HG03571 (cell line): ENCODE data around the gene AP4M1.

Source experiments
- ATAC-seq: cut with Tn5 transposase; IDR thresholded peaks from one replicate; pipeline ENCODE4 v1.9.1; 2021; ENCODE audit not compliant: unreplicated experiment

AP4M1 gene

GRCh38 chr7:100085515-100085914 is 15.9 kb upstream of the AP4M1 start:
- ATAC-seq, result no peak

- no peak for ATAC-seq
Observed at GRCh38 chr7:100087055-100087750, 14.2 kb upstream of the AP4M1 start.

- ATAC-seq, result no peak
Observed at GRCh38 chr7:100088095-100088620, 13.3 kb upstream of the AP4M1 start.

DNA sequence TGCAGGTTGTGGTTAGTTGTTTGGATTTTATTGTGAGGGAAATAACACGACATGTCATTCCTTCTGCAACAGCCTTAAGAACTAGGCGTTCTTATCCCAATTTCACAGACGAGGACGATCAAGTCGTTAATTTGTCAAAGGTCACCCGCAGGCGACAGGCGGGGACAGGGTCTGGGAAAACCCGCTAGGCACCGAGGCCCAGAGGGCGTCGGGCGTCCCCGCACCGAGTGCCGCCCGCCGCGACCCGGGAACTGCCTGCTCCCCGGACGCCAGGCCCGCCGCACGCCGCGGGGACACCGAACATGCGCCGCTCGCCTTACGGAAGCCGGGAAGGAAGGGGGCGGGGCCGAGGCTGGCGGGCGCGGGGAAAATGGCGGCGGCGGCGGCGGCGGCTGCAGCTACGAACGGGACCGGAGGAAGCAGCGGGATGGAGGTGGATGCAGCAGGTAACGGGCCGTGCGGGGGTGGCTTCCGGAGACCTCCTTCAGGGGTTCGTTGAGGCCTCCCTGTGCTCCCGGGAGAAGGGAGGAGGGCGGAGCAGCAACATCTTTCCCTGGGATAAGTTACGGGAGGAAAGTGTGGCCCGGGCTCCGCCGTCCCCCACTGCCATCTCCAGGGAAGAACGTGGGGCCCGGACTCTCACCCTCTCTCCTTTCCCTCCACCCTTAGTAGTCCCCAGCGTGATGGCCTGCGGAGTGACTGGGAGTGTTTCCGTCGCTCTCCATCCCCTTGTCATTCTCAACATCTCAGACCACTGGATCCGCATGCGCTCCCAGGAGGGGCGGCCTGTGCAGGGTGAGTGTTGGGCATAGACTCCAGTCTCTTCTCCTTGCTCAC is 12.6 kb upstream of the AP4M1 start, which contains the start of gene COPS6:
COPS6 (plus strand) TSS at position 349 of the 837 bp plus-strand sequence; CDS start at position 371, 22 bp downstream.
- ATAC-seq, result peak; percentile 43

DNA sequence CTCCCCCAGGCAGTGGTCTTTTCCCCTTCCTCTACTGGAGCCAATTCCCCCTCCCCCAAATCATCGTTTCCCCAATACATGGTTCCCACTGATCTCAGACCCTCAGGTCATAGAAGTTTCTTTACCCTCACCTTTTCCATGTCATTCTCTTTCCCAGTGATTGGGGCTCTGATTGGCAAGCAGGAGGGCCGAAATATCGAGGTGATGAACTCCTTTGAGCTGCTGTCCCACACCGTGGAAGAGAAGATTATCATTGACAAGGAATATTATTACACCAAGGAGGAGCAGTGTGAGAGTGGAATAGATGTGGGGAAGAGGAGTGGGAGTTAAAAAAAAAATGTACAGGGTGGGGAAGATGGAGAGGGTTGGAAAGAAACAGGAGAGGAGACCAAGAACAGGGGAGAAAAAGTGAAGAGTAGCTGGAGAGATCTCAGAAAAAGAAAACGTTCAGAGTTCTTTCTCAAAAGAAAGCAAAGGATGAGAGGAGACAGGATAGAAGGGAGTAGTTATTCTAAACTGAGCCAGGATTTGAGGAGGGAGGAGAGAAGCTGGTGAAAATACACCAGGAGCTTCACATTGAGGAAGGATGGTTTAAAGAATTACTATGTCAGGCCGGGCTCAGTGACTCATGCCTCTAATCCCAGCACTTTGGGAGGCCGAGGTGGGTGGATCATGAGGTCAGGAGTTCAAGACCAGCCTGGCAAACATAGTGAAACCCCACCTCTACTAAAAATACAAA is 11.8 kb upstream of the AP4M1 start:
- ATAC-seq, result no peak

DNA sequence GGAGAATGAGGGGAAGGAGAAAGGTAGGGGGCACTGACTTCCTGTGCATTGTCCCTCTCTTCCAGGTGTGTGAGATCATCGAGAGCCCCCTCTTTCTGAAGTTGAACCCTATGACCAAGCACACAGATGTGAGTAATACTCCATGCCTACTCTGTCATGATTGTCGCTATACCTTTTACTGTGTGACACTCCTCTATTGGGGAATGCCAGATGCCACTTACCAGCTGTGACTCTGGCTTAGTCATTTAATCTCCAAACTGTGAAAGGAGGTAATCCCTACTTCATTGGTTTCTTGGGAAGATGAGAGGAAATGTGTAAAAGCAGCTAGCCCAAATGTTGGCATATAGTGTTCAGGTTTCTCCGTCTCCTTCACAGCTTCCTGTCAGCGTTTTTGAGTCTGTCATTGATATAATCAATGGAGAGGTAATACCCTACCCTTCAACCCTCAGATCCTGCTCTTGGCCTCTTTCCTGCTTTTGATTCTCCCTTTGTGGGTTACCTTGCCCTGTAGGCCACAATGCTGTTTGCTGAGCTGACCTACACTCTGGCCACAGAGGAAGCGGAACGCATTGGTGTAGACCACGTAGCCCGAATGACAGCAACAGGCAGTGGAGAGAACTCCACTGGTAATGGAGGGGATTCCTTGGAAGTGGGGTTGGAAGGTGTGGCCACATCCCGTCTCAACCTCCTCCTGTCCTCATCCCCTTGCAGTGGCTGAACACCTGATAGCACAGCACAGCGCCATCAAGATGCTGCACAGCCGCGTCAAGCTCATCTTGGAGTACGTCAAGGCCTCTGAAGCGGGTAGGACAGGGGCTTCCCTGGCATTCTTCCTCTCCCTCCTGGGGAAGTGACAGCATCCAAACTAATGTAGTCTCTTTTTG is 10.7 kb upstream of the AP4M1 start:
- no peak for ATAC-seq

DNA sequence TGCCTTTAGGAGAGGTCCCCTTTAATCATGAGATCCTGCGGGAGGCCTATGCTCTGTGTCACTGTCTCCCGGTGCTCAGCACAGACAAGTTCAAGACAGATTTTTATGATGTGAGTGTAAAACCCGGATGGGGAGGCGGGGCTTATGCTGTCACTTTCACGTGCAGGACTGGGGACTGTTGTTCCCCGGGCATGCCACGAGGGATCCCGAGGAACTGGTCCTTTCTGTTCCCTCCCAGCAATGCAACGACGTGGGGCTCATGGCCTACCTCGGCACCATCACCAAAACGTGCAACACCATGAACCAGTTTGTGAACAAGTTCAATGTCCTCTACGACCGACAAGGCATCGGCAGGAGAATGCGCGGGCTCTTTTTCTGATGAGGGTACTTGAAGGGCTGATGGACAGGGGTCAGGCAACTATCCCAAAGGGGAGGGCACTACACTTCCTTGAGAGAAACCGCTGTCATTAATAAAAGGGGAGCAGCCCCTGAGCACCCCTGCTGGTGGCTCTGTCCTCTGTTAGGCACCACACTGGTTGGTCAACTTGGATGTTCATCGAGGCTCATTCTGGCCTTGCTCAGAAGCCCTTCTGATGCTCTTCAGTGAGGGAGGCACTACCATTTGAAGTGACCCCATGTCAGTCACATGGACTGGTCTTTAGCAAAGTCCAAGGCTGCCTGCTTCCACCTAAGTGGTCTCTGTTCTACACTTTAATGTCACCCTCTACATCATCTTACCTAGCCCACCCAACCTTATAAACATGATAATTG is 9.8 kb upstream of the AP4M1 start:
- no peak for ATAC-seq

GRCh38 chr7:100093054-100093453 is 8.4 kb upstream of the AP4M1 start:
- no peak for ATAC-seq

- ATAC-seq, result no peak
Observed at GRCh38 chr7:100093498-100093897, 7.9 kb upstream of the AP4M1 start.

DNA sequence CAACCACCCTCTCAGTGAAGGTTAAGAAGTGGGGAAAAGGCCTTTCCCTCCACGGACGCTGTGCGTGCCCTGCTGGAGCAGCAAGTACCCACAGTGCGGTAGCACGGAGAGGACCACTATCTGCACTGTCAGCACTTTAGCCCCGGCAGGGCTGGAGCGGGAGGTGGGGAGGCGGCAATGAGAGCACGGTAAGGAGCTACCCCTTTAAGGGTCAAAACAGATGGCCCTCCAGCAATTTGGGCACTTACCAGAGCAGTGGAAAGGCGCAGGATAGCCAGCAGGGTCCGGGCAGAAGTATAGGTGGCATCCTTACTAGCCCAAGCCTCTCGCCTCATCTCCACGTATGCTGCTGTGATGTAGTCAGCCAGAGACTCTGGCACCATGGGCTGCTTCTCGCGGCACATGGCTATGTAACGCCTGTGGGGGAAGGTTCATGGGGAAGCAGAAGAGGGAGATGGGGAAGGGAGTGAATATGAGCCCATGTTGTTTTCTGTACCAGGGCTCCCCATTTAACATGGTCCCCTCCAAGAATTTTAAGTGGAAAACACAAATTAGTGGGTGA is 7.4 kb upstream of the AP4M1 start:
- ATAC-seq, result no peak

GRCh38 chr7:100095289-100095688 is 6.2 kb upstream of the AP4M1 start:
- ATAC-seq, result no peak

- no peak for ATAC-seq
Observed at GRCh38 chr7:100095704-100096103, 5.7 kb upstream of the AP4M1 start.

DNA sequence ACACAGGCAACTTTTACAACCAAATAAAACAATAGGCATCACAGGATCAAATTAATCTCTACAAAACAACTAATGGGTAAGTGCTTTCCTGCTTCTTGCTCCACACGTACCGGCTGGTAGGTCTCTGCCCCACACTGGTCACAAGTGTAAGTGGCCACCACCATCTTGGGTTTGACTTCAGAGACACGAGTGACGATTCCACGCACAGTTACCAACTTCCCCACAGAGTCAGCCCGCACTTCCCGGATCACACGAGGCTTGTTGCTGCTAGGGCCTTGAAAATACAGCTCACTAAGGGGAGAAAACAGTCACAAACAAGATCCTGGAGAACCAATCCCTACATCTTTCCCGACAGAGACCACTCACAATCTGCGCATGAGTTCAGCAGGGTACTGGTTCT is 2.5 kb upstream of the AP4M1 start:
- no peak for ATAC-seq

GRCh38 chr7:100099452-100099851 is 2.0 kb upstream of the AP4M1 start:
- no peak for ATAC-seq

- ATAC-seq, result peak; percentile 67
Observed at GRCh38 chr7:100100420-100101015, 925 bp upstream of the AP4M1 start.

- no peak for ATAC-seq
Observed at GRCh38 chr7:100102950-100103840, 1.8 kb downstream of the AP4M1 start.

DNA sequence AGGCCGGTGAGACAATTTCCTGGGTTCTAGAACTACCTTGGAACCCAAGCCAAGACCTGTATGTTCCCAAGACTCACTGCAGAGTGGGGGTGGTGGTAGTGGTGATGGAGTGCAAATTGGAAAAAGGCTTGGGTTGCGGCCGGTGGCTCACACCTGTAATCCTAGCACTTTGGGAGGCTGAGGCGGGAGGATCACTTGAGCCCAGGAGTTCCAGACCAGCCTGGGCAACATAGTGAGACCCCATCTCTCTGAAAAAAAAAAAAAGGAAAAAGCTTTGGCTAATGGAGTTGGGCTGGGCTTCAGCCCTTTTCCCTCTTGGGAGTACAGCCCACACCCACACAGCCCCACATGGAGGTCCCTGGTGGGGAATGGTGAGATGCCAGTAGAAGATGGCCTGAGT is 4.1 kb downstream of the AP4M1 start:
- no peak for ATAC-seq

- ATAC-seq, result no peak
Observed at GRCh38 chr7:100106633-100107032, 5.2 kb downstream of the AP4M1 start.
